Measurements from ENCODE around the gene API5. TPM values are rescaled to one million over a fixed set of nuclear protein-coding genes. Genes with fewer than 3 reads are reported as not detected.

Gene API5
- total RNA-seq: 73.3 and 79.1 TPM in 2 replicates

DNA sequence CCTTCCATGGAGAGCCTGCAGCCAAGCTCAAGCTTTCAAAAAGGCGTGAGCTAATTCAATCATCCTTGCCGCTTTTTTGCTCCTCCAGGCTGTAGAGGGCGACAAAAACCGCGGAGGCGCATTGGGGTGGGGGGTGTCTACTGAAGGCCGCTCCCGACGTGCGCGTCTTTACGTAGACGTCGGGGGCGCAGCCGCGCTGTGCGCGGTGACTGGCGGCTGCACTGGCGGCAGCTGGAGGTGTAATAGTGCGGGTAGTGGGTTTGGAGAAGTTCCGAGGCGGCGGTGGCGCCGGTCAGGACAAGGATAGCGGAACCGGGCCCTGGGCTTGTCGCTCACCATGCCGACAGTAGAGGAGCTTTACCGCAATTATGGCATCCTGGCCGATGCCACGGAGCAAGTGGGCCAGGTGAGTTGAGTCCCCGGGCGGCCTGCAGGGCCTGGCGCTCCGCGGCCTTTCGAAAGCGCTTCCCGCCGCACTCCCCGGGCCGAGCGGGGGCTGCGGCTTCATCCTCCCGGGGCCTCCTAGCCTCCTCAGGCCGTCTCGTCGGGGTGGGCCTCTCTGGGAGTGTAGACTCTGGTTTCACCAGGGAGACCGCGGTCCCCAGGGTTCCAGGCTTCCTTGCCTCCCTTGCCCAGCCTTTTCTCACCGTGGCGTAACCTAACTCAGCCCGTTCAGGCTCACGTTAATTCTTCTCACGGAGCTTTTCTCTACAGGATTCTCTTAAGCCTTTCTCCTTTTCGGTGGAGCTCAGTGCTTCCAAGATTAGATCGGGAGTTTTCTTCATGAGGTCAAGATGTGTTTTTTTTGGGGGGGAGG, at the start of gene API5:
TSS of gene API5 (plus strand) at position 206 of the 817 bp plus-strand sequence. CDS start at position 338, 132 bp downstream.

GRCh38 chr11:43358801-43359421, 47.1 kb downstream of the API5 start, which contains the start of gene TTC17:
Gene TTC17 (plus strand): TSS chr11:43358920. CDS start chr11:43358955, 35 bp downstream.

Other genes starting within 250 kb of the API5 start
- 29.3 and 126 TPM in 2 replicates for gene TTC17, start 46.9 kb downstream of the API5 start, total RNA-seq

Data from epithelial cell of alveolus of lung (primary cell).